HepG2 (cell line): Measurements from ENCODE around the gene SPINDOC. TPM values are rescaled to one million over a fixed set of nuclear protein-coding genes. Genes with fewer than 3 reads are reported as not detected.

ENCODE experiments used
- ATAC-seq: fragments of 200-7000 bp; cut with Tn5 transposase; 3 replicates; pipeline ENCODE4 v1.9.1; 2020; ENCODE audit warnings: mild to moderate bottlenecking, moderate library complexity
- BruUV-seq: library from RNA; stranded (reverse); fragments of 400-500 nt; replicated peaks from 2 replicates; lab custom pipeline; 2021; lab: Mats Ljungman, UMichigan
- CTCF ChIA-PET: fragments of 300-600 bp; formaldehyde crosslinking; extraction: SDS; loops from one replicate; lab custom pipeline; 2021; ENCODE audit warnings: low total read pairs, inconsistent platforms, low intra/inter-chr PET ratio; lab: Yijun Ruan, JAX
- POLR2A ChIA-PET: fragments of 350-600 bp; sonication (Branson Sonifier 250); formaldehyde crosslinking; loops from one replicate; lab custom pipeline; 2020; ENCODE audit warnings: antibody characterized with exemption, inconsistent platforms; lab: Yijun Ruan, JAX
- DNase-seq: peaks from one replicate; pipeline ENCODE4 v3.0.0-alpha.2; 2015; ENCODE audit warnings: low spot score
- FAIRE-seq: peaks from 3 replicates; lab custom pipeline; 2011; peaks lifted over from hg19 to GRCh38; lab: Jason Lieb, UNC
- H2AFZ ChIP-seq: one replicate; pipeline ENCODE4 v1.6.1; 2011; ENCODE audit warnings: low read length, inconsistent platforms
- H3K27ac ChIP-seq: fragments of 300-600 bp; 3 replicates; pipeline ENCODE4 v1.8.0; 2011; ENCODE audit warnings: mixed run types, mild to moderate bottlenecking, mixed read lengths, low read length, inconsistent platforms; ENCODE audit not compliant: insufficient read depth; ENCODE audit errors: extremely low read length
- H3K27me3 ChIP-seq, 2 experiments: fragments of 200-600 bp in 1 of 2; 2 replicates in 1 of 2; 3 replicates in 1 of 2; pipeline versions ENCODE4 v1.6.0 to v1.8.0; 2011; ENCODE audit warnings: low read length in 2 of 2, mild to moderate bottlenecking in 2 of 2, moderate library complexity in 2 of 2, inconsistent platforms in 1 of 2; ENCODE audit not compliant: insufficient read depth in 2 of 2, control insufficient read depth in 1 of 2
- H3K36me3 ChIP-seq, 2 experiments: fragments of 200-600 bp in 1 of 2; replicated peaks in 1 of 2; 2 replicates in 1 of 2; 3 replicates in 1 of 2; pipeline versions ENCODE4 v1.5.1 to v1.8.0; 2011; ENCODE audit warnings: low read length in 2 of 2, inconsistent platforms in 1 of 2; ENCODE audit not compliant: insufficient read depth in 2 of 2, control insufficient read depth in 1 of 2
- H3K4me1 ChIP-seq: 2 replicates; pipeline ENCODE4 v1.5.1; 2012; ENCODE audit warnings: low read length, inconsistent platforms; ENCODE audit not compliant: insufficient read depth
- H3K4me2 ChIP-seq: 2 replicates; pipeline ENCODE4 v1.6.0; 2011; ENCODE audit warnings: low read depth, low read length, inconsistent platforms
- H3K4me3 ChIP-seq, 3 experiments: fragments of 200-600 bp in 1 of 3; sonication (generic), shearing (Covaris generic) in 1 of 3; replicated peaks in 1 of 3; 2 replicates each; pipeline ENCODE4 v1.5.1; 2011 to 2016; ENCODE audit warnings: low read length in 3 of 3, inconsistent platforms in 2 of 3, low read depth in 2 of 3, mild to moderate bottlenecking in 2 of 3, control low read depth in 1 of 3, mixed read lengths in 1 of 3; ENCODE audit not compliant: insufficient read depth in 1 of 3
- H3K79me2 ChIP-seq: one replicate; pipeline ENCODE4 v1.6.1; 2011; ENCODE audit warnings: low read length, inconsistent platforms; ENCODE audit not compliant: insufficient read depth
- H3K9ac ChIP-seq: 2 replicates; pipeline ENCODE4 v1.6.0; 2011; ENCODE audit warnings: mild to moderate bottlenecking, low read depth, low read length, inconsistent platforms; ENCODE audit not compliant: insufficient read depth
- H3K9me3 ChIP-seq: 2 replicates; pipeline ENCODE4 v1.5.1; 2012; ENCODE audit warnings: mild to moderate bottlenecking, low read length
- H4K20me1 ChIP-seq: 2 replicates; pipeline ENCODE4 v1.6.0; 2011; ENCODE audit warnings: inconsistent platforms, mild to moderate bottlenecking, low read length, moderate library complexity; ENCODE audit not compliant: insufficient read depth
- AKAP8 ChIP-seq: sonication (generic); formaldehyde crosslinking; IDR thresholded peaks from 2 replicates; pipeline ENCODE4 v1.5.1; 2020; ENCODE audit warnings: mild to moderate bottlenecking, missing genetic modification reagents
- CEBPG ChIP-seq: IDR thresholded peaks from 2 replicates; pipeline ENCODE4 v1.6.1; 2016
- MTF2 ChIP-seq: sonication (generic); formaldehyde crosslinking; IDR thresholded peaks from 2 replicates; pipeline ENCODE4 v1.5.0; 2020; ENCODE audit warnings: missing genetic modification reagents, borderline replicate concordance
- MXD4 ChIP-seq: IDR thresholded peaks from 2 replicates; pipeline ENCODE4 v1.6.1; 2016; ENCODE audit warnings: mild to moderate bottlenecking, missing biosample characterization, missing genetic modification reagents
- RAD21 ChIP-seq: fragments of 450-650 bp; formaldehyde crosslinking; IDR thresholded peaks from 2 replicates; pipeline ENCODE4 v1.5.0; 2020; ENCODE audit warnings: mild to moderate bottlenecking
- SP140L ChIP-seq: sonication (generic); formaldehyde crosslinking; IDR thresholded peaks from 2 replicates; pipeline ENCODE4 v1.4.0; 2020; ENCODE audit warnings: missing genetic modification reagents, borderline replicate concordance
- ZC3H13 ChIP-seq: sonication (generic); formaldehyde crosslinking; IDR thresholded peaks from 2 replicates; pipeline ENCODE4 v1.8.1; 2023; ENCODE audit warnings: mild to moderate bottlenecking, missing genetic modification reagents, moderate library complexity
- ZNF354B ChIP-seq: sonication (generic); formaldehyde crosslinking; IDR thresholded peaks from 2 replicates; pipeline ENCODE4 v1.8.0; 2022; ENCODE audit warnings: mild to moderate bottlenecking, missing genetic modification reagents
- ZNF44 ChIP-seq: sonication (generic); formaldehyde crosslinking; IDR thresholded peaks from 2 replicates; pipeline ENCODE4 v1.5.1; 2020; ENCODE audit warnings: mild to moderate bottlenecking, missing genetic modification reagents
- ZNF839 ChIP-seq: sonication (generic); formaldehyde crosslinking; IDR thresholded peaks from 2 replicates; pipeline ENCODE4 v1.4.0; 2020; ENCODE audit warnings: missing genetic modification reagents, mild to moderate bottlenecking, borderline replicate concordance
- WGBS: methylation state at CpG from one replicate; pipeline ENCODE4 v1.1.6; 2017; ENCODE audit warnings: low lambda C conversion rate; 5-methylcytosine and 5-hydroxymethylcytosine counted together
- in situ Hi-C: cut with HindIII; loops from 2 replicates; pipeline ENCODE4 v1.10.0; 2017; ENCODE audit warnings: low pct_unique_long_range_greater_than_20kb; ENCODE audit not compliant: extremely low pct_ligation_motif_present
- intact Hi-C: fragments of 100-400 bp; cut with micrococcal nuclease; formaldehyde crosslinking; loops from one replicate; pipeline ENCODE4 v1.10.0; 2022; ENCODE audit not compliant: unreplicated experiment
- polyA plus RNA-seq, 8 experiments: library from polyadenylated mRNA; depleted of rRNA in 3 of 8; stranded (reverse) in 7 of 8; unstranded in 1 of 8; fragments of >200 nt; fragmentation: Illumina TruSeq in 4 of 8; extraction: Trizol in 4 of 8; gene quantifications; 2 replicates each; pipeline versions ENCODE4 v1.2.1 to v1.2.3, GENCODE V29; 2011 to 2016; ENCODE audit warnings: low read depth in 4 of 8, missing spikeins in 1 of 8, mixed read lengths in 1 of 8; ENCODE audit not compliant: insufficient read depth in 1 of 8
- total RNA-seq, 5 experiments: library from RNA; depleted of rRNA; stranded (reverse); fragments of >200 nt; fragmentation: Illumina TruSeq; extraction: Trizol; gene quantifications; 2 replicates each; pipeline ENCODE4 v1.2.3, GENCODE V29; 2016; ENCODE audit warnings: low read depth in 1 of 5
- TF ChIP-seq, protein P1 (sequence below): sonication (generic); formaldehyde crosslinking; conservative IDR thresholded peaks from 2 replicates; pipeline ENCODE4 v1.8.0; 2022; ENCODE audit warnings: mild to moderate bottlenecking, moderate library complexity, missing genetic modification reagents

Gene SPINDOC
- total and polyA plus RNA-seq, 2 of the 13 experiments (the other 11 are each of a cell fraction or from before 2014, with no cell fraction given), result 21.4 to 29.9 TPM

DNA sequence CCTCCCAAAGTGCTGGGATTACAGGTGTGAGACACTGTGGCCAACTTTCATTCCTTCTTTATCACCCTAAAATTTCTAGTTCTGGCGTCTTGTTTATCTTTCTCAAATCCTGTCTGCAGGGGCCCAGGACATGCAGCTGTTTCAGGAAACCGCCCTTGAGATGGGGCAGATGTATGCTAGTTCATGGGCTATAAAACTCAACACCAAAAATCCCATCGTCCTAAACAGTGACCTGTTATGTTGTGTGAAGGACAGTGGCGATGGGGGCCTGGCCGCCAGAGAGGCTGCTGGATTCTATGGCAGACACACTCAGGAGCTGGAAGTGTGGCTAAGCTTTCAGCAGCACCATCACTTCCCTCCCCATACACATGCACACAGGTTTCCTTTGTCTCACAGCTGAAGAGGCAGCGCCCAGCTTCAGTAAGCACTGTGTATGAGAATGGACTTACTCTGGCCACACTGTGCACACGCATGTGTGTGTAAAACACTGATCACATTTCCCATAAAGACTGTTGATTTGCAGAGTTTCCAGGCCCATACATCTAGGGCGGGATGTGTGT, 62.3 kb downstream of the SPINDOC start:
- CTCF ChIA-PET, result no interaction called here
- Histone ChIP-seq H3K36me3 (peaks cover under 1 to 19% of the 10 kb centered on the region in 2 experiments; a peak in 3 of 5 replicates), H3K9ac (no peak overlapping the region), H3K79me2 (peaks cover 39% of the 10 kb centered on the region)
- TF ChIP-seq SP140L (no peak), RAD21 (CRISPR knock-in tag) (no peak), AKAP8 (CRISPR knock-in tag) (no peak), ZNF354B (CRISPR knock-in tag) (no peak), CEBPG (CRISPR knock-in tag) (no peak), ZC3H13 (CRISPR knock-in tag) (no peak), MTF2 (CRISPR knock-in tag) (no peak), ZNF839 (CRISPR knock-in tag) (no peak), MXD4 (no peak), ZNF44 (no peak)
- TF ChIP-seq, protein P1, sequence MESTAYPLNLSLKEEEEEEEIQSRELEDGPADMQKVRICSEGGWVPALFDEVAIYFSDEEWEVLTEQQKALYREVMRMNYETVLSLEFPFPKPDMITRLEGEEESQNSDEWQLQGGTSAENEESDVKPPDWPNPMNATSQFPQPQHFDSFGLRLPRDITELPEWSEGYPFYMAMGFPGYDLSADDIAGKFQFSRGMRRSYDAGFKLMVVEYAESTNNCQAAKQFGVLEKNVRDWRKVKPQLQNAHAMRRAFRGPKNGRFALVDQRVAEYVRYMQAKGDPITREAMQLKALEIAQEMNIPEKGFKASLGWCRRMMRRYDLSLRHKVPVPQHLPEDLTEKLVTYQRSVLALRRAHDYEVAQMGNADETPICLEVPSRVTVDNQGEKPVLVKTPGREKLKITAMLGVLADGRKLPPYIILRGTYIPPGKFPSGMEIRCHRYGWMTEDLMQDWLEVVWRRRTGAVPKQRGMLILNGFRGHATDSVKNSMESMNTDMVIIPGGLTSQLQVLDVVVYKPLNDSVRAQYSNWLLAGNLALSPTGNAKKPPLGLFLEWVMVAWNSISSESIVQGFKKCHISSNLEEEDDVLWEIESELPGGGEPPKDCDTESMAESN (CRISPR knock-in tag), result no peak
- TF ChIP-seq, all 625 proteins: peak for 0
- Histone ChIP-seq H3K27ac (no peak overlapping the region), H4K20me1 (no peaks in the 10 kb centered on the region), H3K27me3 (no peaks in the 10 kb centered on the region), H3K9me3 (no peaks in the 10 kb centered on the region), H3K4me2 (no peak overlapping the region), H3K4me3 (no peak overlapping the region), H3K4me1 (peaks cover 26% of the 10 kb centered on the region), H2AFZ (no peak overlapping the region)
- BruUV-seq, result no TSS peak
- no peak for ATAC-seq
- 95% methylated on average over 8 of the region's 8 CpGs for WGBS
- POLR2A ChIA-PET, result interaction anchor here (2.2 kb wide), 1 partner anchor 12 kb away, joined by 11 read pairs; no protein-coding TSS in a partner anchor
- no peak for DNase-seq
- in situ Hi-C loops (no loop called here), intact Hi-C loops (no loop called here)
- FAIRE-seq, result no peak
